Psoas muscle (tissue), 8 donors: ENCODE results near the gene TARBP1. TPM values are rescaled to one million over a fixed set of nuclear protein-coding genes. Genes with fewer than 3 reads are reported as not detected.
A peak's percentile ranks its signal among the peaks of the same experiment; 100 is the strongest.
"Not testable (repeated sequence)": the region's sequence is repeated elsewhere in the genome, so short reads cannot be mapped to it uniquely, and the experiment has no call there.

Experiments used
- ATAC-seq, 4 donors: fragments of 200-7000 bp; cut with Tn5 transposase; one replicate each; pipeline ENCODE4 v1.9.1; 2020; ENCODE audit warnings: moderate library complexity in 3 of 4, mild to moderate bottlenecking in 2 of 4
- DNase-seq, 2 donors: peaks; one replicate each; pipeline ENCODE4 v3.0.0-alpha.2; 2020
- H3K27ac ChIP-seq: fragments of 200-600 bp; one replicate; pipeline ENCODE4 v1.8.0; 2022
- H3K27me3 ChIP-seq, 3 donors: fragments of 200-600 bp in 1 of 3; one replicate each; pipeline versions ENCODE4 v1.6.1 to v1.8.0; 2013 to 2022; ENCODE audit warnings: low read length in 2 of 3, mild to moderate bottlenecking in 2 of 3, moderate library complexity in 1 of 3; ENCODE audit not compliant: insufficient read depth in 3 of 3
- H3K36me3 ChIP-seq, 2 donors: fragments of 200-600 bp in 1 of 2; one replicate each; pipeline versions ENCODE4 v1.6.1 to v1.8.0; 2013 to 2022; ENCODE audit warnings: low read depth in 1 of 2, mild to moderate bottlenecking in 1 of 2, moderate library complexity in 1 of 2; ENCODE audit not compliant: insufficient read depth in 1 of 2
- H3K4me1 ChIP-seq: fragments of 200-600 bp; one replicate; pipeline ENCODE4 v1.8.0; 2022
- H3K4me3 ChIP-seq: fragments of 200-600 bp; one replicate; pipeline ENCODE4 v1.8.0; 2022; ENCODE audit warnings: mild to moderate bottlenecking
- H3K9me3 ChIP-seq: fragments of 200-600 bp; one replicate; pipeline ENCODE4 v1.8.0; 2022
- WGBS, 3 donors: extraction: QIAGEN DNeasy Blood & Tissue Kit; methylation state at CpG; one replicate each; pipeline versions ENCODE4 v1.1.6 to v1.1.7; 2013; 5-methylcytosine and 5-hydroxymethylcytosine counted together
- intact Hi-C, 2 donors: fragments of 100-400 bp; cut with DNase I; formaldehyde crosslinking; loops; one replicate each; pipeline versions ENCODE4 v1.11.0 to v1.14.2; 2022
- polyA plus RNA-seq, 3 donors: library from polyadenylated mRNA; stranded (reverse); fragments of 200-250 nt; gene quantifications; one replicate each; pipeline ENCODE4 v1.2.3, GENCODE V29; 2013
- total RNA-seq, 4 donors: library from RNA; stranded (reverse); fragmentation: NEBNext Ultra II Directional in 2 of 4; extraction: Animal tissue kit (Norgen Biotek cat#: 25700) in 2 of 4; gene quantifications; one replicate each; pipeline versions ENCODE4 v1.2.1 to v1.2.4, GENCODE V29; 2021 to 2023
- TF ChIP-seq, protein P1 (sequence below): fragments of 200-600 bp; IDR thresholded peaks from one replicate; pipeline ENCODE4 v1.8.0; 2022; ENCODE audit warnings: antibody characterized with exemption
- donor health status: healthy with polysubstance abuse.
- donor health status: DM: no; HTN: no; CAD: no; lungs with moderate emphysema.
- donor health status: Bipolar disorder and iron deficiency.
- donor health status: healthy.
- donor health status: DM: yes; HTN: yes; CAD: no.
- donor health status: DM: no; HTN: no; CAD: no.
- donor health status: DM: no; HTN: no; CAD: no.
- donor health status: DM: yes; HTN: yes; CAD: no.

Gene TARBP1
- total and polyA plus RNA-seq, 7 donors = 5.8 to 10.5 (median 8.5) TPM

DNA sequence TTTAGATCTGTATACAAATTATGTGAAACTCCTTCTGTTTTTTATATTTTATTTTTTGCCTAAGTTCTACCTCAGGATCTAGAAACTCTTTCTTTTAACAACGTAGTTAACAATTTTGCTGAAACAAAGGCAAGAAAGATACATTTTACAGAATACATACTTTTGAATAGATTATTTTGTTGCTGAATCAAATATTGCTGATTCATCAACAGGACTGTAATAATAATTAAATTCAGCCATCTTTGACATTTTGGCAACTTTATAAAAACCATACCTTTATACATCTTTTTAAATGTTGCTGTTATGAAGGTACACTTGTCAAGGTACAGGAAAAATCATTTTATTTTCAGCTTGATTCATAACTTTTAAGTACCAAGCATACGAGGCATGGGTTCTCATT lies 116.4 kb downstream of the TARBP1 start:
- no peaks in the 10 kb centered on the region for H3K4me1 ChIP-seq
- H3K36me3 ChIP-seq = no peaks in the 10 kb centered on the region
- H3K4me3 ChIP-seq = no peak overlapping the region
- DNase-seq = no peak
- ATAC-seq = no peak
- WGBS, 3 donors = 57 to 86% (median 82%) methylated on average over 2 of the region's 2 CpGs
- no peak overlapping the region for H3K27ac ChIP-seq
- intact Hi-C loops = no loop called here
- TF ChIP-seq, protein P1, sequence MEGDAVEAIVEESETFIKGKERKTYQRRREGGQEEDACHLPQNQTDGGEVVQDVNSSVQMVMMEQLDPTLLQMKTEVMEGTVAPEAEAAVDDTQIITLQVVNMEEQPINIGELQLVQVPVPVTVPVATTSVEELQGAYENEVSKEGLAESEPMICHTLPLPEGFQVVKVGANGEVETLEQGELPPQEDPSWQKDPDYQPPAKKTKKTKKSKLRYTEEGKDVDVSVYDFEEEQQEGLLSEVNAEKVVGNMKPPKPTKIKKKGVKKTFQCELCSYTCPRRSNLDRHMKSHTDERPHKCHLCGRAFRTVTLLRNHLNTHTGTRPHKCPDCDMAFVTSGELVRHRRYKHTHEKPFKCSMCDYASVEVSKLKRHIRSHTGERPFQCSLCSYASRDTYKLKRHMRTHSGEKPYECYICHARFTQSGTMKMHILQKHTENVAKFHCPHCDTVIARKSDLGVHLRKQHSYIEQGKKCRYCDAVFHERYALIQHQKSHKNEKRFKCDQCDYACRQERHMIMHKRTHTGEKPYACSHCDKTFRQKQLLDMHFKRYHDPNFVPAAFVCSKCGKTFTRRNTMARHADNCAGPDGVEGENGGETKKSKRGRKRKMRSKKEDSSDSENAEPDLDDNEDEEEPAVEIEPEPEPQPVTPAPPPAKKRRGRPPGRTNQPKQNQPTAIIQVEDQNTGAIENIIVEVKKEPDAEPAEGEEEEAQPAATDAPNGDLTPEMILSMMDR = no peak
- H3K27me3 ChIP-seq = peaks cover 0 to 7% (median 0%) of the 10 kb centered on the region in 3 donors
- H3K9me3 ChIP-seq = no peaks in the 10 kb centered on the region

DNA sequence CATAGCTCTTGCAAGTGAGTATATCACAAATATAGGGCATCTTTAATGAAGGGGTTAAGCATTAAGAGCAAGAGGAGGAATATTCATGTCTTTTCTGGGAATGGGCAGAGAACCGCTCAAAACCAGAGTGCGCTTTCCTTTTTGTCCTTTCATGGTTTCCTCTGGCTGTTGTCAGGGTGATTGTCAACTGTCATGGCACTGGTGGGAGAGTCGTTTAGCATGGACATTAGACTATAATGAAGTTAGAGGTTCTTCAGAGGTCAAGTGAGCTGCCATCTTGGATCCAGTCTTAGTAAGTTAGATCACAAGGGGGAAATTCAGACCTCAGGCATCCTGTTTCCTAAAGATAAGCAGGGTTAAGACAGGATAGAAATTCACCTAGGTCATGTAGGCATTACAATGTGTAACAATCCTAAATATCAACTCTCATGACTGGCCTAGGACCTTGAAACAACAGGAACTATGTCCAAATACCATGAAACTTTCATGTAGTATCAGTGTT lies 117.8 kb downstream of the TARBP1 start:
- Histone ChIP-seq H3K9me3 (no peaks in the 10 kb centered on the region), H3K27me3 (peaks cover 0 to 7% (median 2%) of the 10 kb centered on the region in 3 donors), H3K4me1 (no peaks in the 10 kb centered on the region), H3K4me3 (no peak overlapping the region), H3K27ac (no peak overlapping the region), H3K36me3 (no peaks in the 10 kb centered on the region)
- intact Hi-C loops = no loop called here
- WGBS, 3 donors = 66 to 78% (median 73%) methylated on average over 3 of the region's 3 CpGs
- DNase-seq (no peak), ATAC-seq (no peak)
- TF ChIP-seq, protein P1 = no peak

DNA sequence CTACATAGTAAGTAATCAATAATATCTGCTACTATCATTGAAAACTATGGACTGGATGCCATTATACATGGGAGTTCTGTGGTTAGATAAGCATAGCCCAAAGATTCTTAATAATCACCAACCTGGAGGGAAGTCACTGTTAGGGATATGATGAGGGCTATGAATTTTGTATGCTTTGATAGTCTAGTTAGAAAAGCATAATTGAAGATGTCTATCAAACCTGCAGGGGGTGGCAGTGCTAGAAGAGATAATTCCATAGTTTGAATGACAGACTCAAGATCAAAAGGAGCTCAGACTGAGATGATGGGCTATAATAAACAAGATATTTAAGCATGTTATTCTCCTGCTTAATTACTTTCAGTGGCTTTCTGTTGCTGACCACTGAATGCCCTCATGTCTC lies 121.1 kb downstream of the TARBP1 start:
- H3K36me3 ChIP-seq = no peaks in the 10 kb centered on the region
- no peaks in the 10 kb centered on the region for H3K4me1 ChIP-seq
- H3K4me3 ChIP-seq = no peak overlapping the region
- ATAC-seq (no peak), DNase-seq (no peak)
- peaks cover 0 to 7% (median 2%) of the 10 kb centered on the region in 3 donors for H3K27me3 ChIP-seq
- intact Hi-C loops = no loop called here
- TF ChIP-seq, protein P1 = no peak
- H3K9me3 ChIP-seq = no peaks in the 10 kb centered on the region
- H3K27ac ChIP-seq = no peak overlapping the region

DNA sequence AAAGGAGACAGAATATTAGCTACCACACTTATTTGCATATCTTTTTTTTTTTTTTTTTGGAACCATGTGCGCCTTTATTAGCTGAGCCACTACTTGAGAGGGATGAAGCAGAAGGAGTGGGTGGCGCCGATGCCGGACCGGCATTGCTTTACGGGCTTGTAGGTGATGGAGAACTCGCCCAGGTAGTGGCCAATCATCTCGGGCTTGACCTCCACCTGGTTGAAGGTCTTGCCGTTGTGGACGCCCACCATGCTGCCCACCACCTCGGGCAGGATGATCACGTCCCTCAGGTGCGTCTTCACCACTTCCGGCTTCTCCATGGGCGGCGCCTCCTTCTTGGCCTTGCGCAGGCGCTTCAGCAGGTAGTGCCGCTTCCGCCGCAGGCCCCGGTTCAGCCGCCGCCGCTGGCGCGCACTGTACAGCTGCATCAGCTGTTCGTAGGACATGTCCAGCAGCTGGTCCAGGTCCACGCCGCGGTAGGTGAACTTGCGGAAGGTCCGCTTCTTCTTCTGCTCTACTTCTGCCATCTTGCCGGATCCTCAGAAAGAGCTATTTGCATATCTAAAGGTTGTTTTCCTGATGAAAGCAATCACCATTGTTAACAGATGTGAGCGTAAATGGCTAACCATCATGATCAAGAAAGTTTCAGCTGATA lies 122.2 kb downstream of the TARBP1 start:
- H3K9me3 ChIP-seq, intact Hi-C loops, H3K4me1 ChIP-seq, DNase-seq, H3K36me3 ChIP-seq, ATAC-seq, H3K27ac ChIP-seq: not testable (repeated sequence)
- H3K27me3 ChIP-seq = peaks cover 0 to 12% (median 2%) of the 10 kb centered on the region in 3 donors
- peak overlapping the region; percentile 19 for H3K4me3 ChIP-seq
- WGBS, 3 donors = 57 to 77% (median 62%) methylated on average over 35 of the region's 35 CpGs

DNA sequence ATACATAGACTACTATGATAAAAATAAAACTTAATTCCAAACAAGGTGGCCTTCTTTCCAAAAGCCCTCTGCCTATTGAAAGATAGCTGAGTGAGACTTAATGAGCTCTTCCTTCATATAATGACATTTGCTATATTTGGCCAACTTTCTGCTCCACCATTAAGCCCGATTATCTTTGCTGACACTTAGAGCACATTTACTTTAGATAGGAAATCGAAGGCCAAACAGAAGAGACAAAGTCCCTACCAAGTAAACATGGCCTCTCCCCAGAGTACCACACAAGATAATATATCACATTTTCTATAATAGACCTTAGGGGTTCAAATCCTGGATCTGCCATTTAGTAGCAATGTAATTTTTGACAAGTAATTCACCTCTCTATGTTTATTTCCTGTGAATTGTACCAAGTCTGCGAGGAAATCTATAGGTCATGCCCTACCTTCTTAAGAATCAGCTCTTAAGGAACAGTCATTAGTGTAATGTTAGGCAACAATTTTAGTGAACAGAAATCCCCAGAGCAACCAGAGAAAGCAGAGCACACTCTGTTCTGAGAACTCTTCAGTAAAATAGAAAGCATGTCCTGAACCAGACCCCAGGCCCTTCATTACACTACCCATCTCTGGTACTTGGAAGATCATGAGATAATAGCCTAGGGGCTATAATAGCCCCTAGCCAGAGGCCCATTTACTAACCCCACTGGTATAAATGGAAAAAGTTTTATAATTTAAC lies 123.0 kb downstream of the TARBP1 start:
- intact Hi-C loops = no loop called here
- no peak overlapping the region for H3K27ac ChIP-seq
- no peaks in the 10 kb centered on the region for H3K36me3 ChIP-seq
- no peak overlapping the region for H3K4me3 ChIP-seq
- no peaks in the 10 kb centered on the region for H3K4me1 ChIP-seq
- peaks cover 3% of the 10 kb centered on the region for H3K9me3 ChIP-seq
- peaks cover 0 to 12% (median 2%) of the 10 kb centered on the region in 3 donors for H3K27me3 ChIP-seq
- TF ChIP-seq, protein P1 = no peak
- DNase-seq = no peak
- no peak for ATAC-seq
- WGBS, 3 donors = 73 to 83% (median 79%) methylated on average over 3 of the region's 3 CpGs
